VCaP (cell line): ENCODE results near the gene PARP4.
"Not testable (repeated sequence)": the region's sequence is repeated elsewhere in the genome, so short reads cannot be mapped to it uniquely, and the experiment has no call there.

Experiments used
- H3K27ac ChIP-seq: fragments of 450-650 bp; 2 replicates; pipeline ENCODE4 v1.5.1; 2017
- TF ChIP-seq, protein P1 (sequence below): fragments of 450-650 bp; conservative IDR thresholded peaks from 2 replicates; pipeline ENCODE4 v1.5.1; 2017; ENCODE audit warnings: mild to moderate bottlenecking, moderate library complexity

The PARP4 gene

DNA sequence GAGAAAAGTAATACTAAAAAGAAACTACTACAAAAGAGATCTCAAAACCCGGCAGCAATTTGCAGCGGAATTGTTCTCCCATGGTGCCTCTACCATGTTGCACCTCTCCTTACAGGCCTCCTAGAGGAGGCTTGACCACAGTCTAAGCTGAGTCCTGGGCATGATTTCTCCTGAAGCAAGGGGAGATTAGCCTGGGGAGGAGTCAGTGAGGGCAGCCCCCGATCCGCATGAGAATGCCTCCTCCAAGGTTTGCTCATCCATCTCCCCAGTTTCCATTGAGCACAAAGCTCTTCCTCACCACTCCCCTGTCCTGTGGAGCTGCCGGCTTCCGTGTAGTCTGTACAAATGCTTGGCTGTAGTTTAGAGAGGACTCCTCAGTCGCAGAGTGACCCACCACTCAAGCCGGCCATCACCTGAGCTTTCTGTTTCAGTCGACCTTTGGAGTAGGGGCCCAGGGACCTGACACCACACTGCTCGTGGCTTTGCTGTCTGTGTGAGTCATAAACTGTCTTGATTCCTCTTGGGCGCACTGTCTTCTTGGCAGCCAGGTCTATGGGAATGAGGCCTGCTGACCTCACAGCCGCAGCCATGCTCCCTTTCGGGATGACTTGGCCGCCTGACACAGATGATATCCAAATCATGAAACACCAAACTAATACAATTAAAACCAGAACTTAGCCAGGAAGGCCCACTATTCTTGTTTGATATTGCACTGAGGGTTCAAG lies 130.9 kb downstream of the PARP4 start:
- H3K27ac ChIP-seq = no peak overlapping the region
- TF ChIP-seq, protein P1, sequence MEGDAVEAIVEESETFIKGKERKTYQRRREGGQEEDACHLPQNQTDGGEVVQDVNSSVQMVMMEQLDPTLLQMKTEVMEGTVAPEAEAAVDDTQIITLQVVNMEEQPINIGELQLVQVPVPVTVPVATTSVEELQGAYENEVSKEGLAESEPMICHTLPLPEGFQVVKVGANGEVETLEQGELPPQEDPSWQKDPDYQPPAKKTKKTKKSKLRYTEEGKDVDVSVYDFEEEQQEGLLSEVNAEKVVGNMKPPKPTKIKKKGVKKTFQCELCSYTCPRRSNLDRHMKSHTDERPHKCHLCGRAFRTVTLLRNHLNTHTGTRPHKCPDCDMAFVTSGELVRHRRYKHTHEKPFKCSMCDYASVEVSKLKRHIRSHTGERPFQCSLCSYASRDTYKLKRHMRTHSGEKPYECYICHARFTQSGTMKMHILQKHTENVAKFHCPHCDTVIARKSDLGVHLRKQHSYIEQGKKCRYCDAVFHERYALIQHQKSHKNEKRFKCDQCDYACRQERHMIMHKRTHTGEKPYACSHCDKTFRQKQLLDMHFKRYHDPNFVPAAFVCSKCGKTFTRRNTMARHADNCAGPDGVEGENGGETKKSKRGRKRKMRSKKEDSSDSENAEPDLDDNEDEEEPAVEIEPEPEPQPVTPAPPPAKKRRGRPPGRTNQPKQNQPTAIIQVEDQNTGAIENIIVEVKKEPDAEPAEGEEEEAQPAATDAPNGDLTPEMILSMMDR = no peak

- H3K27ac ChIP-seq = not testable (repeated sequence)
These were observed 131.7 kb downstream of the PARP4 start for GRCh38 chr13:24380881-24381280.

- not testable (repeated sequence) for H3K27ac ChIP-seq
These were observed 132.4 kb downstream of the PARP4 start for GRCh38 chr13:24380227-24380626.

GRCh38 chr13:24371273-24371672 lies 141.3 kb downstream of the PARP4 start:
- not testable (repeated sequence) for H3K27ac ChIP-seq
